ENCODE data around the gene SYNE3.
"Not testable (repeated sequence)": the region's sequence is repeated elsewhere in the genome, so short reads cannot be mapped to it uniquely, and the experiment has no call there.

Gene SYNE3

GRCh38 chr14:95523051-95523814 lies 6.8 kb upstream of the SYNE3 start:
- DNase-seq, result no peak

DNA sequence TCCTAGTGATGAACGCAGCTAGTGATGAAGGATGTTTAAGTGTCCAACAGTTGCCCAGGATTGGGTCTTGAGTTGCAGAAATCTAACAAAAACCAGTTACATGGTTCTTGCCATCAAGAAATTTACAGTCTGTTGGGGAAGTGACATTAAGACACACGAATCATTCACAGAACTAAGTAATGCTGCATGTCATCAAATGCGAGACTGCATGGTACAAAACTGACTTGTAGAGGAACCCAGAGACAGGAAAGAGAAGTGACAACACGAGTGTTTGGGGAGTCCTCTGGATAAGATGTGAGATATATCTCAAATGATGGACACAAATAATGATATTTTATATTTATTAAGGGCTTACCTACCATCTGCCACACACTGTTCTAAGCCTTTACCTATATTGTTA lies 6.1 kb upstream of the SYNE3 start:
- no peak for DNase-seq

GRCh38 chr14:95522116-95522515 lies 5.7 kb upstream of the SYNE3 start:
- DNase-seq, result no peak

- no peak for DNase-seq
These were observed 4.6 kb upstream of the SYNE3 start for GRCh38 chr14:95521001-95521400.

DNA sequence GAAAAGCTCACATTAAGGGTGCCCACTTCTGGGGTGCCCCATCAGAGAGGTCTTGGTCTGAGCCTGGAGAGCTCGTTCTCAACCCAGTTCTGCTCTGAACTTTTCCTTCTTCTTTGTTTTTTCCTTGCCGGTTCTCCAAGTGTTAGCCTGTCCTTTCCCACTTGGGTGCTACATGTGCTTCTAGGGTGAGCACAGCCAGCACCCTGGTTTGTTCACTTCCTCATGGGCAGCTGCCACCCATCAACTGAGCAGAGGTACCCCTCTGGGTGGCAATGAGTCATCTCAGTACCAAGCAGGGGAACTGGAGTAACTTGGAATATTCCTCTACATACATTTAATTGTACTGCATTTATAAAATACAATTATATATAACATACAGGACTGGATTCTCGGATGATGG lies 3.9 kb upstream of the SYNE3 start:
- no peak for DNase-seq

- DNase-seq, result no peak
These were observed 3.2 kb upstream of the SYNE3 start for GRCh38 chr14:95519699-95520098.

- no peak for DNase-seq
These were observed 1.7 kb upstream of the SYNE3 start for GRCh38 chr14:95518045-95518751.

DNA sequence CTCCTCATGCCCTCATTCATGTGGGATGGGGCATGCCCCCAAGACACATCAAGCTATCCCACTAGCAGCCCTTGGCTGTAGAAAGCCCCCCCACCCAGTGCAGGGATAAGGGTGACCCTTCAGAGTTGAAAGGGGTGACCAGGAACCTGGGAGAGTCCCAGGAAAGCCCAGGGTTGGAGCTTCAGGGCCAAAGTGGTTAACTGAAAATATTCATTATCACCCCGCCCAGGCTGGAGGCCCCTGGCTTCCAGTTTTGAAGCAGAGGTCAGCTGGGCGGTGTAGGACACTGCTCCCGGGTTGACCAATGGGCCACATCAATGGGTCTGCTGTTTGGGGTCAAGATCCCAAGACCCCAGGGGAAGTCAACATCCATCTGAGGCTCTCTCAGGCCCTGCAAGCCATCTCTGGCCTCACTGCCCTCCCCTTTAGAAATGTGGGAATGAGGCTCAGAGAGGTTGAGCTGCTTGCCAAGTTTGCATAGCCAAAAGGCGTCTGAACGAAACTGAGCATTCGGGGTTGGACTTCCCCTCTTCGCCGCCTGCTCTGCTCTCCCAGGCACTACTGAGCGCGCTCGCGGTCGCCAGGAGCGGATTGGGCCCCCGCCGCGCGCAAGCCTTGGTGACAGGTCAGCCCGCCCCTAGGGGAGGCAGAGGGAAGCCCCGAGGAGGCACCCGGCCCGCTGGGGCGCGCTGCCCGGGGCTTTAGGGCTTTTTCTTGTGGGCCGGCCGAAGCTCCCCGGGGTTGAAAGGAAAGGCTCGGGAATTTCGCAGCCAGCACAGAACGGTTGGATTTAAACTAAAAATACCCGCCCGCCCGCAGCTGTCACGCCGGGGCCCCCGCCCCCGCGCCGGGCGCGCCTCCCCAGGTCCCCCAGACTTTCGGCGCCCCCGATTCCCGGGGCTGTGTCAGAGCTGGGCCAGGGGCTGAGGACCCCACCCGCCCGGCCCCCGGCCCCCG lies 576 bp downstream of the SYNE3 start:
- no peak for DNase-seq

DNA sequence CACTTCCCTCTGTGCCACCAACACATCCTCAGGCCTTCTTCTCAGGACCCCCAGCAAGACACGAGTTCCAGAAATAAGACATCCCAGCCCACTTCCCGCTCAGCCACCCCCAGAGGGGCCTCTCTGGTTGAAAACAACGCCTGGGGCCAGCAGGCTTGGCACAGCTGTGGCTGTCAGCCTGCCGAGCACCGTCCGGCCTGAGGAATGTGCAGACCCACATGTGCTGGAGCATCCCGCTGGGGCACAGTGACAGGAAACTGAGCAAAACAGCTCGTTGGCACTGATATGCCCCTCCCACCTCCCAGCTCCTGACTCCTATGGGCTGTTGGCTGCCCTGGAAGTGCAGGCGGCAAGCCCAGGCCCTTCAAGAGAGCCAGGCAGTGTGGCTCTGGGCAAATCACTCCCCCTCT lies 1.4 kb downstream of the SYNE3 start:
- no peak for DNase-seq

- DNase-seq, result no peak
These were observed 2.0 kb downstream of the SYNE3 start for GRCh38 chr14:95514131-95515079.

DNA sequence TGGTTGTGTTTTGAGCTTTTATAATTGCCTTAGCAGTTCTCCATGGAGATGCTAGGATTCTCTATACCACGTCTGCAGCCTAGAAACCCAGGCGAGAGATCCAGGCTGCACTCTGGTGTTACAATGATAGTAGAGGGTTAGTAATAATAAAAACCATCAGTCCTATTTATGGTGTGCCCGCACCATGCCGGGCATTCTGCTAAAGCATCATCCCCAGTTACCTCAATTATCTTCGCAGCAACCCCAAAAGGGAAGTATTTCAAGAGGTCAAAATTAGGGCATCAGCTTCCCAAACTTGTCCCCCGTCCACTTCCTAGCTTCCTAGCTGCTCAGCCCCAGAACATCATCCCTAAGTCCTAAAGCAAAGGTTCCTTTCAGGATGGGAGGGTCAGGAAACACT lies 3.2 kb downstream of the SYNE3 start:
- DNase-seq, result no peak

GRCh38 chr14:95511687-95512086 lies 4.8 kb downstream of the SYNE3 start:
- DNase-seq, result no peak

DNA sequence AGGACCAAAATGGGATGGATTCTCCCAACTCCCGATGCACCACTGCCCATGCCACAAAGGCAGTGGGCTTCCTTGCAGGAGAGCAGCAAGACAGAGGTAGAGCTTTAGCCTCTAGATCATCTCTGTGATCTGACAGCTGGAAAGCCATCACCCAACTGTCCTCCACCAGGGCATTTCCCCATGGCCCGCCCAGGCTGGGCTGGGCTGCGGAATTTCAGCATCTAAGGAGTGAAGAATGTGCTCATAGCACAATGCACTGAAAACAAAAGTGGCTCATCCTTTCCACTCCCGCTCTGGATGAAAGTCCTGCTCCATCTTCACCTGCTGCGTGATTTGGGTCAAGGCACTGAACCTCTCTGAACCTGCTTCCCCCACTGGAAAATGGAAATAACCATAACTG lies 5.6 kb downstream of the SYNE3 start:
- DNase-seq, result no peak

DNA sequence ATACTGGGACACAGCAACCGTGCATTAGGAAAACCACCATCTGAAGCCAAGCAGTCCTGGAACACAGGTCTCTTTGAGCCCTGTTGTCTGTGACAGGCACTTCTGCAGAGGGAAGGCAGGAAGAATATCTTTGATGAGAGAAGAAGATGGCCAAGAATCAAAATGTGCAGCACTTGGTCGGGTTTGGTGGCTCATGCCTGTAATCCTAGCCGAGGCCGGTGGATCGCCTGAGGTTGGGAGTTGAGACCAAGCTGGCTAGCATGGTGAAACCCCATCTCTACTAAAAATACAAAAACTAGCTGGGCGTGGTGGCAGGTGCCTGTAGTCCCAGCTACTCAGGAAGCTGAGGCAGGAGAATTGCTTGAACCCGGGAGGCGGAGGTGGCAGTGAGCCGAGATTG lies 6.1 kb downstream of the SYNE3 start:
- not testable (repeated sequence) for DNase-seq

DNA sequence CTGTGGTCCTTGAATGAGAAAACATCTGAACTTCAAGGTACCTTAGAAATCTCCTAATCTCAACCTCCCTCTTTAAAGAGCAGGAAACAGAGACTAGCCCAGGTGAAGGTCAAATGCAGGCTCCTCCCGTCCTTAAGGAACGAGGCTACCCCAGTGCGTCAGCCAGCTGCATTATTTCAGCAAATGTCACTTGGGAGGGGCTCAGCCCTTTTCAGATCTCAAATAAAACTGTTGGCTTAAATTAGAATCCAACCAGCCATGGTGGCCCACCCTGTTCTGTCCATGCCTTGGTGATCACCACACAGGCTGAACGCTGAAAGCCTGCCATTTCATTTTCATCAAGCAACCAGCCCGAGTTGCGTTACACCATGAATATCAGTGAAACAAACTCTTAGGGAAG lies 7.0 kb downstream of the SYNE3 start:
- no peak for DNase-seq

- DNase-seq, result no peak
These were observed 8.1 kb downstream of the SYNE3 start for GRCh38 chr14:95508377-95508776.

- DNase-seq, result no peak
These were observed 8.7 kb downstream of the SYNE3 start for GRCh38 chr14:95507701-95508103.

GRCh38 chr14:95507174-95507573 lies 9.3 kb downstream of the SYNE3 start:
- DNase-seq, result no peak

DNA sequence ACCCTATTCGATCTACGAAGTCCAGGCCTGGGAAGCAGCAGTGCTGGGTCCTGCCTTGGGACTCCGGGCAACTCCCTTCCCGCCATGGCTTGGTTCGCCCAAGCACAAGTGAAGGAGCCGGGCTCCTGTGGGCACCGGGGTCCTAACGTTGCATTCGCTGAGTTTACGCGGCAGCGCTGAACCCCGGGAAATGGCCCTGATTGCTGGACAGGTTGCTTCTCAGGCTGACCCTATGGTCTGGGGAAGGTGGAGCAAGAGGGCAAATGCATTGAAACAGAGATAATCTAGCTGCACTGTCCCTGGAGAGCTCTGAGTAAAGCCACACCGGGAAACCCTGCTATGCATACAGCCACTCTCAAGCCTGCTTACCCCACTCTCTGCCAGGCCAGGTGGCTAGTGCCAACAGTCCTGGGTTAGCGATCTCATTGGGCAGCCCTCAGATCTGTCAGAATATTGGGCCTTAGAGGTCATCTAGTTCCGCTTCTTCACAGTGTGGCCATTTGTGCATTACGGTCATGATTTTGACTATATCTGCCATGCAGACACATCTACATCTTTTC lies 11.3 kb downstream of the SYNE3 start:
- no peak for DNase-seq

DNA sequence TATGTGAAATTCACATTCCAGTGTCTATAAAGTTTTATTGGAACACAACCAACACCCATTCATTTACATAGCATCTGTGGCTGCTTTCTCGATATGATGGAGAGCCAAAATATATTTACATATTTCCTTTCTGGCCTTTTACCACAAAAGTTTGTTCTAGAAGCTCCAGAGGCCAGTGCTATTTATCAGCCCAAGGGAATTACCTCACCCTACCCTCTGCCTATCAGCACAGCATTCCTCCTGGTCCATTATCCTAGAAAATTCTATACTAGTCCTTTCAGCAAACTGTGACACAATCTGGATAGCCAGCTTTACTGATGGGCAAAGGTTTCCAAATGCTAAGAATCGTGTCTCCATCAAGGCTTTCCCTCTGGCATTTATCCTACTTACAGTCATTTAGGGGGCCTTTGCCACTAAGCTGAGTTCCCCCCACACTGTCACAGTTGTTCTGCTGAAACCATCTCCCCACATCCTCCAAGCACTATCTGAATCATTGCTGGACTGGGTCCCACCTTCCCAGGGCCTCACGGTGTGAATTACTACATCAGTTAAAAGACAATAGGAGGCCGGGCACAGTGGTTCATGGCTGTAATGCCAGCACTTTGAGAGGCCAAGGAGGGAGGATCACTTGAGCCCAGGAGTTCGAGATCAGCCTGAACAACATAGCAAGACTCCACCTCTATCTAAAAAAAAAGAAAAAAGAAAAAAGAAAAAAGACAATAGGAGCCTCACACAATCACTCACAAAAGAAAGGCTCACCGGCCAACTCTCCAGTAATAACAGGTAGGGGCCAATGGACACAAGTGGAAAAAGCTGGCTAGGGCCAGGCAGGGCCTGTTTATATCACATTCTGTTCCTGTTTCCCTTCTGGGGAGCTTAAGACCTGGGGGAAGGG lies 12.1 kb downstream of the SYNE3 start:
- DNase-seq, result no peak
